HG03520 (cell line): ENCODE data around the gene SRSF11.

ENCODE experiments used
- ATAC-seq: cut with Tn5 transposase; IDR thresholded peaks from one replicate; pipeline ENCODE4 v1.9.1; 2021; ENCODE audit warnings: mild to moderate bottlenecking, moderate library complexity; ENCODE audit not compliant: unreplicated experiment

Gene SRSF11

DNA sequence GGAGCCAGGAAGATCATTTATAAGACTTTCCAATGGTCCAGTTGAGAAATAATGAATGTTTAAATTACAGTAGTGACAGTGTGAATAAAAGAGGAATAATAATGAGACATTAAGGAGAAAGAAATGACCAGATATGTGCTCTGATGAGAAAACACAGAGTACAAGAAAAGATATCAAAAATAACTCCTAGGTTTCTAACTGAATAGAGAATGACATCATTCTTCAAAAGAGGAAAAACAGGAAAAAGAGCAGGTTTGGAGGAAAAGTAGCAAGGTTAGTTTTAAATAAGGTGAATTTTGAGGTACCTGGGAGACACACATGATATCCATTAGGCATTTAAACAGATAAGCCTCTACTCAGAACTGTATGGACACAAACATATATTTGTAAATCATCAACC, 78.3 kb downstream of the SRSF11 start:
- ATAC-seq, result no peak
